Uterus (tissue), 4 donors: ENCODE measurements around the gene RIOK1. TPM values are rescaled to one million over a fixed set of nuclear protein-coding genes. Genes with fewer than 3 reads are reported as not detected.

Experiments used
- DNase-seq, 2 donors: peaks; one replicate each; pipeline ENCODE4 v3.0.0-alpha.2; 2019 to 2020
- H3K27ac ChIP-seq, 2 donors: fragments of 200-600 bp; sonication (generic); 1 replicate in 1 of 2; 2 replicates in 1 of 2; pipeline ENCODE4 v1.5.1; 2016 to 2018
- H3K27me3 ChIP-seq, 2 donors: fragments of 200-600 bp; sonication (generic); one replicate each; pipeline ENCODE4 v1.5.1; 2018 to 2019; ENCODE audit warnings: control low read depth in 1 of 2
- H3K36me3 ChIP-seq, 2 donors: fragments of 200-600 bp; sonication (generic); one replicate each; pipeline ENCODE4 v1.5.1; 2019; ENCODE audit warnings: control low read depth in 1 of 2
- H3K4me1 ChIP-seq, 2 donors: fragments of 200-600 bp; sonication (generic); one replicate each; pipeline ENCODE4 v1.5.1; 2018 to 2019; ENCODE audit warnings: control low read depth in 1 of 2
- H3K4me3 ChIP-seq, 2 donors: fragments of 200-600 bp; sonication (generic); 1 replicate in 1 of 2; 2 replicates in 1 of 2; pipeline ENCODE4 v1.5.1; 2018 to 2019; ENCODE audit warnings: mild to moderate bottlenecking in 1 of 2
- H3K9me3 ChIP-seq, 2 donors: fragments of 200-600 bp; sonication (generic); one replicate each; pipeline ENCODE4 v1.5.1; 2019; ENCODE audit warnings: control low read depth in 1 of 2
- POLR2A ChIP-seq, 2 donors: fragments of 450-650 bp; IDR thresholded peaks; one replicate each; pipeline ENCODE4 v1.6.1; 2016; ENCODE audit warnings: antibody characterized with exemption in 2 of 2, mild to moderate bottlenecking in 1 of 2, moderate library complexity in 1 of 2
- intact Hi-C: fragments of 100-400 bp; cut with DNase I; formaldehyde crosslinking; loops from one replicate; pipeline ENCODE4 v1.15.1; 2023; ENCODE audit warnings: low total_unique reads
- total RNA-seq, 4 donors: library from RNA; depleted of rRNA in 3 of 4; stranded (reverse); fragments of >200 nt in 3 of 4; gene quantifications; one replicate each; pipeline versions ENCODE4 v1.1.0 to v1.2.4, GENCODE V29; 2014 to 2023
- TF ChIP-seq, protein P1 (sequence below), 4 experiments: fragments of 200-600 bp in 2 of 4; fragments of 450-650 bp in 2 of 4; sonication (generic) in 2 of 4; IDR thresholded peaks; one replicate each; pipeline ENCODE4 v1.5.1; 2016 to 2019; ENCODE audit warnings: antibody characterized with exemption in 4 of 4, mild to moderate bottlenecking in 2 of 4, moderate library complexity in 1 of 4
- donor health status: DM: yes; HTN: yes; CAD: no.

The RIOK1 gene
- total RNA-seq, 4 donors from 2014 or later, result 11.5 to 58.4 (median 22.8) TPM

DNA sequence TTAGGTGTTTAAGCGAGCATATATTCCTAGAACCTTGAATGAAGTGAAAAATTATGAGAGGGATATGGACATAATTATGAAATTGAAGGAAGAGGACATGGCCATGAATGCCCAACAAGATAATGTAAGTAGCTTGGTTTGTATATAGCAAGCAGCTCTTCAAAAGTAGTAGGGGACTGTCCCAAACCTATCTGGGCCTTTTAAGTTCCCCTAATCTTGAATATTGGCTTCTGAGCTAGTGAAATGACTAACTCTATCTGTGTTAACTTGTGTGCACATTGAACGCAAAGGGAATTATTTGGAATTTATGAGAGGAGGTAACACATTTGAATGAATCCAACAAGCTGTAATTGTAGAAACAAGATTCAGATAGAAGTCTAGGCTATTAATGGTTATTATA, 21.7 kb downstream of the RIOK1 start:
- TF ChIP-seq POLR2A (IDR thresholded peaks at IDR 0.05), result no peak
- TF ChIP-seq, protein P1, sequence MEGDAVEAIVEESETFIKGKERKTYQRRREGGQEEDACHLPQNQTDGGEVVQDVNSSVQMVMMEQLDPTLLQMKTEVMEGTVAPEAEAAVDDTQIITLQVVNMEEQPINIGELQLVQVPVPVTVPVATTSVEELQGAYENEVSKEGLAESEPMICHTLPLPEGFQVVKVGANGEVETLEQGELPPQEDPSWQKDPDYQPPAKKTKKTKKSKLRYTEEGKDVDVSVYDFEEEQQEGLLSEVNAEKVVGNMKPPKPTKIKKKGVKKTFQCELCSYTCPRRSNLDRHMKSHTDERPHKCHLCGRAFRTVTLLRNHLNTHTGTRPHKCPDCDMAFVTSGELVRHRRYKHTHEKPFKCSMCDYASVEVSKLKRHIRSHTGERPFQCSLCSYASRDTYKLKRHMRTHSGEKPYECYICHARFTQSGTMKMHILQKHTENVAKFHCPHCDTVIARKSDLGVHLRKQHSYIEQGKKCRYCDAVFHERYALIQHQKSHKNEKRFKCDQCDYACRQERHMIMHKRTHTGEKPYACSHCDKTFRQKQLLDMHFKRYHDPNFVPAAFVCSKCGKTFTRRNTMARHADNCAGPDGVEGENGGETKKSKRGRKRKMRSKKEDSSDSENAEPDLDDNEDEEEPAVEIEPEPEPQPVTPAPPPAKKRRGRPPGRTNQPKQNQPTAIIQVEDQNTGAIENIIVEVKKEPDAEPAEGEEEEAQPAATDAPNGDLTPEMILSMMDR (IDR thresholded peaks at IDR 0.05), result no peak
- intact Hi-C loops, result no loop called here

GRCh38 chr6:7413151-7413823, 23.7 kb downstream of the RIOK1 start:
- H3K9me3 ChIP-seq, result no peaks in the 10 kb centered on the region
- no peaks in the 10 kb centered on the region for H3K27me3 ChIP-seq
- no peak for DNase-seq
- intact Hi-C loops, result no loop called here
- H3K4me3 ChIP-seq, result no peak overlapping the region
- no peak overlapping the region for H3K27ac ChIP-seq
- no peak for TF ChIP-seq POLR2A (IDR thresholded peaks at IDR 0.05)
- H3K36me3 ChIP-seq, result no peaks in the 10 kb centered on the region
- H3K4me1 ChIP-seq, result no peaks in the 10 kb centered on the region

More for the DNA sequence above, 21.7 kb downstream of the RIOK1 start:
- no peaks in the 10 kb centered on the region for H3K36me3 ChIP-seq
- no peak overlapping the region for H3K4me3 ChIP-seq
- H3K9me3 ChIP-seq, result no peaks in the 10 kb centered on the region
- no peaks in the 10 kb centered on the region for H3K4me1 ChIP-seq
- no peak overlapping the region for H3K27ac ChIP-seq
- no peaks in the 10 kb centered on the region for H3K27me3 ChIP-seq
- DNase-seq, result no peak

- no peaks in the 10 kb centered on the region for H3K9me3 ChIP-seq
- H3K4me3 ChIP-seq, result no peak overlapping the region
- no peaks in the 10 kb centered on the region for H3K36me3 ChIP-seq
- no peak for TF ChIP-seq POLR2A (IDR thresholded peaks at IDR 0.05)
- TF ChIP-seq, protein P1 (IDR thresholded peaks at IDR 0.05), result no peak
- DNase-seq, result no peak
- no peaks in the 10 kb centered on the region for H3K27me3 ChIP-seq
- H3K27ac ChIP-seq, result no peak overlapping the region
- no peaks in the 10 kb centered on the region for H3K4me1 ChIP-seq
- intact Hi-C loops, result no loop called here
Measured at GRCh38 chr6:7414811-7415210, 25.2 kb downstream of the RIOK1 start.

DNA sequence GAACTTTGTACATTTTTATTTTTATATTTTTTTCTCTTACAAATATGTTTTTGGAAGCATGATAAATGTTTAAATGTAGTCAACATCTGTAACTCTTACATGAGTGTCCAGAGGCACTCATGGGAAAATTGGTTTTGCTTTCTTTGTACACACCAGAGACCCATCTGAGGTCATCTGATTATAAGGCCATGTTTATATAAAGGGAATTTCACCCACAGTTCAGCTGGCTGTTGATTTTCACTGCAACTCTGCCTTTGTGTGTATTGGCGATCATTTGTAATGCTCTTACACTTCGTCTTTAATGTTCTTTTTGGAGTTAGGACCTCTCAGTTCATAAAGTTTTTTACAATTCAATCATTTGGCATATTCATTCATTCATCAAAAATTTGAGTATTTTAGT, 28.1 kb downstream of the RIOK1 start:
- TF ChIP-seq, protein P1 (IDR thresholded peaks at IDR 0.05), result no peak
- TF ChIP-seq POLR2A (IDR thresholded peaks at IDR 0.05), result no peak
- Histone ChIP-seq H3K9me3 (no peaks in the 10 kb centered on the region), H3K4me1 (no peaks in the 10 kb centered on the region), H3K27me3 (no peaks in the 10 kb centered on the region), H3K27ac (no peak overlapping the region), H3K36me3 (no peaks in the 10 kb centered on the region), H3K4me3 (no peak overlapping the region)
- intact Hi-C loops, result no loop called here
- DNase-seq, result no peak

DNA sequence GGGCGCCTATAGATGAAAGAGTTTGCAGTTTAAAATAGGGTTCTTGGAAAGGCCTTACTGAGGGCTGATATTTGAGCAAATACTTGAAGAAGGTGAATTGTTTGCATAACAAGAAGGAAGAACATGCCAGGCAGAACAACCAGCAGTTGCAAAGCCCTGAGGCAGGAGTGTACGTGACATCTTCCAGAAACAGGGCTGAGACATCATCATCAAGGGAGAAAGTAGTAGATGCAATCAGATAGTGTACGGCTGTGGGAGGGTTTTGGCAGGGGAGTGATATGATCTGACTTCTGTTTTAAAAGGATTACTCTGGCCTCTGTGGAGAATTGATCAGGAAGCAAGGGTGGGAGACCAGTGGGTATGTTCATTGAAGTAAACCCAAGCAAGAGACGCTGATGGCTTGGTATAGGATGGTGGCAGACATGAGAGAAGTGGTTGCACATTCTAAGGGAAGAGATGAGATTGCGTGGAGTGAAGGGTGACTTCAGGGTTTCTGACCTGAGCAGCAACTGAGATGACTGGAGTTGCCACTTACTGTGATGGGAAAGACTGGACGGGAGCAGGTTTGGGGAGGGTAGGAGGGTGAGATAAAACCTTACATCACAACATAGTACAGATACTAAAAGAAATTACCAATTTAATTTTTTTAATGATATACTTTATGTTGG, 28.8 kb downstream of the RIOK1 start:
- intact Hi-C loops, result no loop called here
- no peak for TF ChIP-seq POLR2A (IDR thresholded peaks at IDR 0.05)
- TF ChIP-seq, protein P1 (IDR thresholded peaks at IDR 0.05), result no peak
- Histone ChIP-seq H3K9me3 (no peaks in the 10 kb centered on the region), H3K27ac (no peak overlapping the region), H3K4me3 (no peak overlapping the region), H3K36me3 (no peaks in the 10 kb centered on the region), H3K27me3 (no peaks in the 10 kb centered on the region), H3K4me1 (no peaks in the 10 kb centered on the region)
- DNase-seq, result no peak
